CD14-positive monocyte (primary cell): Measurements from ENCODE around the gene MAD1L1. TPM values are rescaled to one million over a fixed set of nuclear protein-coding genes. Genes with fewer than 3 reads are reported as not detected.

ENCODE experiments used
- DNase-seq, 3 donors: peaks; one replicate each; pipeline ENCODE4 v3.0.0-alpha.2; 2011 to 2022
- H2AFZ ChIP-seq: 2 replicates; pipeline ENCODE4 v1.6.0; 2012; ENCODE audit warnings: mild to moderate bottlenecking, low read depth, low read length, inconsistent platforms; ENCODE audit not compliant: insufficient read depth, poor library complexity, severe bottlenecking
- H3K27ac ChIP-seq, 2 donors: 1 replicate in 1 of 2; 2 replicates in 1 of 2; pipeline ENCODE4 v1.5.1; 2012 to 2013; ENCODE audit warnings: low read length in 2 of 2, control low read depth in 1 of 2, inconsistent platforms in 1 of 2, low read depth in 1 of 2, mild to moderate bottlenecking in 1 of 2
- H3K27me3 ChIP-seq, 2 donors: one replicate each; pipeline versions ENCODE4 v1.6.0 to v1.6.1; 2011 to 2013; ENCODE audit warnings: low read length in 2 of 2; ENCODE audit not compliant: control insufficient read depth in 2 of 2, insufficient read depth in 2 of 2
- H3K36me3 ChIP-seq, 2 donors: replicated peaks in 1 of 2; 1 replicate in 1 of 2; 2 replicates in 1 of 2; pipeline versions ENCODE4 v1.5.1 to v1.6.1; 2012 to 2013; ENCODE audit warnings: low read length in 2 of 2, control low read depth in 1 of 2, inconsistent platforms in 1 of 2, mild to moderate bottlenecking in 1 of 2; ENCODE audit not compliant: insufficient read depth in 2 of 2, control insufficient read depth in 1 of 2
- H3K4me1 ChIP-seq, 2 donors: 1 replicate in 1 of 2; 2 replicates in 1 of 2; pipeline versions ENCODE4 v1.5.1 to v1.6.1; 2012 to 2013; ENCODE audit warnings: low read length in 2 of 2, control low read depth in 1 of 2, inconsistent platforms in 1 of 2, mild to moderate bottlenecking in 1 of 2, moderate library complexity in 1 of 2; ENCODE audit not compliant: insufficient read depth in 2 of 2, control insufficient read depth in 1 of 2
- H3K4me2 ChIP-seq: replicated peaks from 2 replicates; pipeline ENCODE3; 2012; ENCODE audit warnings: low read length, moderate library complexity, mild to moderate bottlenecking; ENCODE audit not compliant: poor library complexity, severe bottlenecking; ENCODE audit errors: extremely low read depth
- H3K4me3 ChIP-seq, 3 experiments: fragments of 200-600 bp in 1 of 3; sonication (generic) in 1 of 3; replicated peaks in 1 of 3; 1 replicate in 2 of 3; 2 replicates in 1 of 3; pipeline ENCODE4 v1.5.1; 2011 to 2013; ENCODE audit warnings: low read length in 3 of 3, mild to moderate bottlenecking in 3 of 3, control low read depth in 2 of 3, low read depth in 2 of 3, inconsistent platforms in 1 of 3, moderate library complexity in 1 of 3
- H3K79me2 ChIP-seq: 2 replicates; pipeline ENCODE4 v1.6.0; 2012; ENCODE audit warnings: mild to moderate bottlenecking, control low read depth, inconsistent platforms, low read length, moderate library complexity; ENCODE audit not compliant: insufficient read depth
- H3K9ac ChIP-seq: 2 replicates; pipeline ENCODE4 v1.6.0; 2017; ENCODE audit warnings: low read length, mild to moderate bottlenecking; ENCODE audit not compliant: insufficient read depth, poor library complexity, severe bottlenecking
- H3K9me3 ChIP-seq, 2 donors: replicated peaks in 1 of 2; 1 replicate in 1 of 2; 2 replicates in 1 of 2; pipeline versions ENCODE4 v1.5.1 to v1.6.1; 2012 to 2013; ENCODE audit warnings: low read length in 2 of 2, control low read depth in 1 of 2; ENCODE audit not compliant: control insufficient read depth in 1 of 2, insufficient read depth in 1 of 2
- H4K20me1 ChIP-seq: 2 replicates; pipeline ENCODE4 v1.6.0; 2012; ENCODE audit warnings: mild to moderate bottlenecking, low read length, control low read depth, moderate library complexity; ENCODE audit not compliant: insufficient read depth
- H3K27ac Mint-ChIP-seq, 7 donors: one replicate each; pipeline ENCODE4 v1.8.0; 2020; ENCODE audit warnings: mild to moderate bottlenecking in 7 of 7, mixed read lengths in 7 of 7, moderate library complexity in 6 of 7, inconsistent platforms in 2 of 7
- H3K27me3 Mint-ChIP-seq, 3 donors: one replicate each; pipeline ENCODE4 v1.8.0; 2021 to 2022; ENCODE audit warnings: low read depth in 3 of 3, mild to moderate bottlenecking in 3 of 3, mixed read lengths in 3 of 3, moderate library complexity in 3 of 3, inconsistent platforms in 1 of 3
- H3K36me3 Mint-ChIP-seq, 2 donors: one replicate each; pipeline ENCODE4 v1.8.0; 2020; ENCODE audit warnings: mixed read lengths in 2 of 2, inconsistent platforms in 1 of 2, mild to moderate bottlenecking in 1 of 2
- H3K4me1 Mint-ChIP-seq: one replicate; pipeline ENCODE4 v1.8.0; 2020; ENCODE audit warnings: mild to moderate bottlenecking, mixed read lengths
- H3K4me3 Mint-ChIP-seq, 2 donors: one replicate each; pipeline ENCODE4 v1.8.0; 2020; ENCODE audit warnings: mild to moderate bottlenecking in 2 of 2, mixed read lengths in 2 of 2, moderate library complexity in 1 of 2
- H3K9me3 Mint-ChIP-seq, 7 donors: one replicate each; pipeline ENCODE4 v1.8.0; 2020 to 2022; ENCODE audit warnings: mixed read lengths in 7 of 7, mild to moderate bottlenecking in 6 of 7, moderate library complexity in 6 of 7, inconsistent platforms in 2 of 7
- WGBS: methylation state at CpG from one replicate; pipeline ENCODE4 v1.1.5; 2013; ENCODE audit warnings: missing lambda C conversion rate; ENCODE audit not compliant: insufficient coverage; 5-methylcytosine and 5-hydroxymethylcytosine counted together
- intact Hi-C, 2 donors: fragments of 100-400 bp; cut with micrococcal nuclease; formaldehyde crosslinking; loops; one replicate each; pipeline versions ENCODE4 v1.15.0 to v1.15.1; 2023
- polyA plus RNA-seq, 3 donors: library from polyadenylated mRNA; depleted of rRNA in 1 of 3; unstranded in 2 of 3; stranded (reverse) in 1 of 3; fragments of 300-500 nt in 2 of 3; fragments of >200 nt in 1 of 3; fragmentation: Illumina TruSeq in 2 of 3; gene quantifications; 1 replicate in 2 of 3; 2 replicates in 1 of 3; pipeline ENCODE4 v1.2.3, GENCODE V29; 2012 to 2021
- TF ChIP-seq, protein P1 (sequence below): fragments of 200-600 bp; IDR thresholded peaks from one replicate; pipeline ENCODE4 v1.8.0; 2022; ENCODE audit warnings: antibody characterized with exemption, mild to moderate bottlenecking

MAD1L1 gene
- polyA plus RNA-seq, 3 donors = 22.0 to 39.4 (median 33.2) TPM

DNA sequence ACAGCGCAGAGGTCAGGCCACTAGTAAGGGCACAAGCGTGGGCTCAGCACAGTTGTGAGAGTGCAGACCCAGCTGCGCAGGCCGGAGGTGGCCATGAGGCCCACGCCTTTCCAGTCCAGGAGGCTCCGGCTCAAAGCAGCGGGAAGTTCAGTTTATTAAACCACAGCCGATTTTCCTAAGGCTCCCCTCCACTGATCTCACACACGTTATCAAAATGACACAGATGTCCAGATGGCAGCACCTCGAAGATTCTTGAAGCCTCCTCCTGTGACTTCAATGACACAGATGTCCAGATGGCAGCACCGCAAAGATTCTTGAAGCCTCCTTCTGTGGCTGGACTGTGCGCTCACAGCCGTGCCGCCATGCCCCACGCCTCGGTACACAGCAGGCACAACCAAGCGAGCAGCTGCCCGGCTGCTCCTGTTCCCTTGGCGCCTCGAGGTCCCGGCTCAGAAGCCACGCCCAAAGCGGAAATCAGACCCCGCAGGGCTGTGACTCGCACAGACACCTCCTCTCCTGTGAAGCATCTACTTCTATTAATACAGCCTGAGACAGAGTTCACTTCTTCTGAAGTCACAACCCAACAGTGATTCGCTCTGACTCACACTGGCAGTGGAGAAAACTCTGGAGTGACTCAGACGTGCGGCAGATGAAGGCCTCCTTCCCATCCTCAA, 122.7 kb downstream of the MAD1L1 start:
- DNase-seq = peak; percentile 62 to 81 (median 68)
- peaks cover 55% of the 10 kb centered on the region for H3K4me1 Mint-ChIP-seq
- Histone ChIP-seq H3K27me3 (no peaks in the 10 kb centered on the region), H4K20me1 (peaks cover 10% of the 10 kb centered on the region), H3K4me1 (peaks cover 8 to 35% of the 10 kb centered on the region in 2 donors), H3K79me2 (no peaks in the 10 kb centered on the region), H3K36me3 (no peaks in the 10 kb centered on the region), H3K4me2 (no peak overlapping the region), H3K9me3 (no peaks in the 10 kb centered on the region), H3K4me3 (no peak overlapping the region), H2AFZ (no peak overlapping the region), H3K9ac (no peak overlapping the region), H3K27ac (peak overlapping the region in 1 of 2 donors; percentile 51)
- peak overlapping the region; percentile 44 to 90 (median 84) for H3K27ac Mint-ChIP-seq
- H3K36me3 Mint-ChIP-seq = peaks cover 49 to 53% of the 10 kb centered on the region in 2 donors
- WGBS = 73% methylated on average over 27 of the region's 28 CpGs
- TF ChIP-seq, protein P1, sequence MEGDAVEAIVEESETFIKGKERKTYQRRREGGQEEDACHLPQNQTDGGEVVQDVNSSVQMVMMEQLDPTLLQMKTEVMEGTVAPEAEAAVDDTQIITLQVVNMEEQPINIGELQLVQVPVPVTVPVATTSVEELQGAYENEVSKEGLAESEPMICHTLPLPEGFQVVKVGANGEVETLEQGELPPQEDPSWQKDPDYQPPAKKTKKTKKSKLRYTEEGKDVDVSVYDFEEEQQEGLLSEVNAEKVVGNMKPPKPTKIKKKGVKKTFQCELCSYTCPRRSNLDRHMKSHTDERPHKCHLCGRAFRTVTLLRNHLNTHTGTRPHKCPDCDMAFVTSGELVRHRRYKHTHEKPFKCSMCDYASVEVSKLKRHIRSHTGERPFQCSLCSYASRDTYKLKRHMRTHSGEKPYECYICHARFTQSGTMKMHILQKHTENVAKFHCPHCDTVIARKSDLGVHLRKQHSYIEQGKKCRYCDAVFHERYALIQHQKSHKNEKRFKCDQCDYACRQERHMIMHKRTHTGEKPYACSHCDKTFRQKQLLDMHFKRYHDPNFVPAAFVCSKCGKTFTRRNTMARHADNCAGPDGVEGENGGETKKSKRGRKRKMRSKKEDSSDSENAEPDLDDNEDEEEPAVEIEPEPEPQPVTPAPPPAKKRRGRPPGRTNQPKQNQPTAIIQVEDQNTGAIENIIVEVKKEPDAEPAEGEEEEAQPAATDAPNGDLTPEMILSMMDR = no peak
- H3K9me3 Mint-ChIP-seq = peaks cover 0 to 2% (median 0%) of the 10 kb centered on the region in 7 donors
- intact Hi-C loops = loop anchor here in 1 of 2 donors (5.0 kb wide), 1 partner anchor 88 kb away; no protein-coding TSS in a partner anchor
- H3K27me3 Mint-ChIP-seq = peaks cover 2 to 8% (median 3%) of the 10 kb centered on the region in 3 donors
- no peak overlapping the region for H3K4me3 Mint-ChIP-seq

GRCh38 chr7:2109251-2109872, 123.4 kb downstream of the MAD1L1 start:
- 81% methylated on average over 7 of the region's 20 CpGs for WGBS
- no peak overlapping the region for H3K9ac ChIP-seq
- peaks cover 62% of the 10 kb centered on the region for H3K4me1 Mint-ChIP-seq
- H3K4me3 ChIP-seq = no peak overlapping the region
- TF ChIP-seq, protein P1 = no peak
- no peaks in the 10 kb centered on the region for H3K27me3 ChIP-seq
- peaks cover 0 to 1% (median 0%) of the 10 kb centered on the region in 7 donors for H3K9me3 Mint-ChIP-seq
- peaks cover 14 to 36% of the 10 kb centered on the region in 2 donors for H3K4me1 ChIP-seq
- no peak overlapping the region for H3K4me3 Mint-ChIP-seq
- H3K79me2 ChIP-seq = no peaks in the 10 kb centered on the region
- H2AFZ ChIP-seq = no peak overlapping the region
- no peaks in the 10 kb centered on the region for H3K36me3 ChIP-seq
- peaks cover 10% of the 10 kb centered on the region for H4K20me1 ChIP-seq
- no peaks in the 10 kb centered on the region for H3K9me3 ChIP-seq
- peak overlapping the region in 5 of 7 donors; percentile 27 to 90 (median 88) for H3K27ac Mint-ChIP-seq
- DNase-seq = peak; percentile 16 to 33 (median 32)
- H3K4me2 ChIP-seq = no peak overlapping the region
- intact Hi-C loops = no loop called here
- peaks cover 42 to 46% of the 10 kb centered on the region in 2 donors for H3K36me3 Mint-ChIP-seq
- peak overlapping the region in 1 of 2 donors; percentile 51 for H3K27ac ChIP-seq
- H3K27me3 Mint-ChIP-seq = peaks cover 0 to 8% (median 3%) of the 10 kb centered on the region in 3 donors
